HG02763 (cell line): ENCODE data around the gene MMP25.
"Not testable (repeated sequence)": the region's sequence is repeated elsewhere in the genome, so short reads cannot be mapped to it uniquely, and the experiment has no call there.

ENCODE experiments used
- ATAC-seq: cut with Tn5 transposase; IDR thresholded peaks from one replicate; pipeline ENCODE4 v1.9.1; 2021; ENCODE audit warnings: mild to moderate bottlenecking, moderate library complexity; ENCODE audit not compliant: unreplicated experiment

MMP25 gene

GRCh38 chr16:3028716-3029319 is 17.5 kb upstream of the MMP25 start:
- ATAC-seq = no peak

DNA sequence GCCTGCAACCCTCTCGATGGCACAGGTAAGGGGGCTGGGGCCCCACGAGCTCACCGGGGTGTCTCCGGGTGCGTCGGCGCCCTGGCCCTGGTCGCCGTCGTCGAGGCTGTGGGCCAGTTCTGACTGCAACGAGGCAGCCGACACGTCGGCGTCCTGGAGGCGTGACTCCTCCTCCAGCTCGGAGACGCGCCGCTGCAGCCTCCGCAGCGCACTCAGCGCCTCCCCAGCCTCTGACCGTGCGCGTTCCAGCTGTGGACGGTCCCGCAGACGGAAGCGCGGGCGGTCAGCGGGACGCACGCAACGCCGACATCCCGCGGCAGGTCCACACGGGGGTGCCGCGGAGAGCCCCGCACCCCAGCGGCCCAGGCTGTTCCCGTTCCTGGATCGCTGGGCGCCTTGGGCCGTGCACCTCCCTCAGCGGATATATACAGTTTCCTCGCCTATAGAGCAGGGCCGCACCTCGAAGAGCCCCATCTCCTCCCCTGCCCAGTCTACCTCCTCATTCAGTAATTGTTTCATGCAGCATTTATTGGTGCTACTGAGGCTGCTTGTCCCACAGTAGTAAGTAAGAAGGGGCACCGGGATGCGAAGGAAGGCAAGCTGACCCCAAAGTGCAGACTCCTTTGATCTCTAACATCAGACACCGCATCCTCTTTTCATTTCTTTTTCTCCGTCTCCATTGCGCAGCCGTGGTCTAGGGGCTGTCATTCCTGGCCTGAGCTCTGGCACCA is 16.7 kb upstream of the MMP25 start:
- ATAC-seq = no peak

GRCh38 chr16:3030222-3031212 is 15.8 kb upstream of the MMP25 start:
- ATAC-seq = no peak

DNA sequence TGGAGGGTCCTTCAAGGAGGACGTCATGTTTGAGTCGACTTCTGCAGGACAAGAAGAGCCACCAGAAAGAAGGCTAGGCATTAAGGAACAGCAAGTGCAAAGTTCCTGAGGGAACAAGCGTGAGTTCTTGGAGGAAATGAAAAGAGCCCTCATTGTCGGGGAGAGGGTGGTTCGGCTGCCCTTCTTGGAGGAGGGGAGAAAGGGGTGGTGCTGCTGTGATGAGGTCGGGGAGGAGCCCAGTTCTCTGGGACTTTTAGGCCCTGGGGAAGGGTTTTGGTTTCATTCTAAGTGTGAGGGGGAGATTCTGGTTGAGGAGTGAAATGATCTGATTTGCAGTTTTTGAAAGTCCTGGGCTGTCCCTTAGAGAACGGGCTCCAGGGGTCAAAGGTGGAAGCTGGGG is 13.7 kb upstream of the MMP25 start:
- no peak for ATAC-seq

- ATAC-seq = no peak
Measured at GRCh38 chr16:3035289-3035971, 10.9 kb upstream of the MMP25 start.

GRCh38 chr16:3035972-3036725 is 10.2 kb upstream of the MMP25 start:
- ATAC-seq = no peak

- no peak for ATAC-seq
Measured at GRCh38 chr16:3036726-3037315, 9.5 kb upstream of the MMP25 start, which contains the start of gene BICDL2. TSS of gene BICDL2 (minus strand) at chr16:3036944. CDS start at chr16:3035496, 1,448 bp downstream.

GRCh38 chr16:3038256-3038655 is 8.1 kb upstream of the MMP25 start:
- ATAC-seq = no peak

- no peak for ATAC-seq
Measured at GRCh38 chr16:3038896-3039295, 7.5 kb upstream of the MMP25 start.

DNA sequence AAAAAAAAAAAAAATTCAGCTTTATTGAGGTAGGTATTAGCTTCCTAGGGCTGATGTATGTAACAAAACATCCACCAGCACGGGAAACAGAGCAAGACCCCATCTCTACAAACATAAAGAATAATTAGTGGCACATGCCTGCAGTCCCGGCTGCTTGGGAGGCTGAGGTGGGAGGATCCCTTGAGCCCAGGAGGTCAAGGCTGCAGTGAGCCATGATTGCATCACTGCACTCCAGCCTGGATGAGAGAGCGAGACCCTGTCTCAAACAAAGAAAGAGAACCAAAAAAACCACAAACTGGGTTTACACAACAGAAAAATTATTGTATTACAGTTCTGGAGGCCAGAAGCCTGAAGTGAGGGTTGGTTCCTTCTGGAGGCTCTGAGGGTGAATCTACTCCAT is 4.0 kb upstream of the MMP25 start:
- no peak for ATAC-seq

GRCh38 chr16:3044708-3045107 is 1.7 kb upstream of the MMP25 start:
- ATAC-seq = no peak

GRCh38 chr16:3046641-3047386 is 453 bp downstream of the MMP25 start:
- no peak for ATAC-seq

DNA sequence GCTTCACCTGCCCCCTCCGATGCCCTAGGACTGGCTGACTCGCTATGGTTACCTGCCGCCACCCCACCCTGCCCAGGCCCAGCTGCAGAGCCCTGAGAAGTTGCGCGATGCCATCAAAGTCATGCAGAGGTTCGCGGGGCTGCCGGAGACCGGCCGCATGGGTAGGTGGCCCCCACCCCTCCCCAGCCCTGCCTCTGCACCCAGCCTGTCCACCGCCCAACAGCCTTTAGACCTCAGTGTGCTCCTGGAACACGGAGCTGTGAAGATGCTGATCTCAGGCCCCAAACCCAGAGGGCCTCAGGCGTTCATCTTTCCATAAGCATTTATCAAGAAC is 993 bp downstream of the MMP25 start:
- ATAC-seq = no peak

GRCh38 chr16:3049921-3050481 is 3.6 kb downstream of the MMP25 start:
- ATAC-seq = no peak

DNA sequence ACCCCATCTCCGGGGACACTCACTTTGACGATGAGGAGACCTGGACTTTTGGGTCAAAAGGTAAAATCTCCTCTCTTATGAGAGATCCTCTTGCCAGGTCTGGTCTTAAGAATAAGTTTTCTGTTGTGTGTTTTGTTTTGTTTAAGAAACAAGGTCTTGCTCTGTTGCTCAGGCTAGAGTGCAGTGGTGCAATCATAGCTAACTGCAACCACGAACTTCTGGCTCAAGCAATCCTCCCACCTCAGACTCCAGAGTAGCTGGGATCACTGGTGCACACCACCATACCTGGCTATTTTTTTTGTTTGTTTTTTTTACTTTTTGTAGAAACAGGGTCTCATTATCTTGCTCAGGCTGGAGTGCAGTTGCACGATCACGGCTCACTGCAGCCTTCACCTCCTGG is 4.1 kb downstream of the MMP25 start:
- ATAC-seq = no peak

GRCh38 chr16:3051009-3051408 is 4.6 kb downstream of the MMP25 start:
- no peak for ATAC-seq

GRCh38 chr16:3051494-3051893 is 5.1 kb downstream of the MMP25 start:
- ATAC-seq = no peak

DNA sequence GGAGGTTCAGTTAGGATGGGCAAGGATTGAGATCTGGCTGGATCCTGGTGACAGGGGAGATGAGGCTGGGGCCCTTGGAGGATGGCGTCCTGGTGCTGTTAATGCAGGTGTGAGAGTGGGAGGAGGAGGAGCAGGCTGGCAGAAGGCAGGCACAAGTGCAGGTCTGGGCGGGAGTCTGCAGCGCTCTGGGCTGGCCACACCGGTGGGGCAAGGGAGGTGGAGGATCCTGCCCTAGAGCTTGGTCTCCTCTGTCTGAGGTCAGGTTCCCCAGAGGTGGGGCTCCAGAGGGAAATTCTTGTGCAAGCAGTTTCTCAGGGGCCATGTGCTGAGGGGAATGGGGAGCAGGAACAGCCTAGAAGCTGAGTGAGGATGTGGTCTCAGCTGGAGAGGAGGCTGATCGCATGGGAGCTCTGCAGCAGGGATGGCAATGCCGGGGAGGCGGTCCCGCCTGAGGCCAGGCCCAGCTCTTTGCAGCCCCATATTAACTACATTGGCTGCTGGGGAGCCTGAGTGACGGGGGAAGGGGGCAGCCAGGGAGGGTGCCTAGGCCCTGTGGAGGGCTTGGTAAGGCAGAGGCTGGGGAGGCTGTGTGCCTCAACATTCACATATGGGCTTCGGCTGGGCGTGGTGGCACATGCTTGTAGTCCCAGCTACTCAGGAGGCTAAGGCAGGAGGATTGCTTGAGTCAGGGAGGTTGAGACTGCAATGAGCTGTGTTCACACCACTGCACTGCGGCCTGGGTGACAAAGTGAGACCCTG is 6.4 kb downstream of the MMP25 start:
- not testable (repeated sequence) for ATAC-seq
